Adrenal gland (tissue), 5 donors: ENCODE data around the gene VWF.

ENCODE experiments used
- POLR2A ChIP-seq, 2 donors: fragments of 450-650 bp; IDR thresholded peaks; one replicate each; pipeline ENCODE4 v1.6.1; 2017; ENCODE audit warnings: antibody characterized with exemption in 2 of 2, mild to moderate bottlenecking in 2 of 2, moderate library complexity in 1 of 2
- TF ChIP-seq, protein P1 (sequence below), 6 experiments: fragments of 450-650 bp in 4 of 6; fragments of 200-600 bp in 2 of 6; sonication (generic) in 1 of 6; IDR thresholded peaks; 1 replicate in 5 of 6; 2 replicates in 1 of 6; pipeline versions ENCODE4 v1.5.1 to v1.8.0; 2016 to 2021; ENCODE audit warnings: antibody characterized with exemption in 6 of 6, mild to moderate bottlenecking in 2 of 6, moderate library complexity in 1 of 6
- donor health status: DM: no; HTN: no; CAD: no.

GRCh38 chr12:6049587-6049986, 74.9 kb downstream of the VWF start:
- TF ChIP-seq, protein P1, sequence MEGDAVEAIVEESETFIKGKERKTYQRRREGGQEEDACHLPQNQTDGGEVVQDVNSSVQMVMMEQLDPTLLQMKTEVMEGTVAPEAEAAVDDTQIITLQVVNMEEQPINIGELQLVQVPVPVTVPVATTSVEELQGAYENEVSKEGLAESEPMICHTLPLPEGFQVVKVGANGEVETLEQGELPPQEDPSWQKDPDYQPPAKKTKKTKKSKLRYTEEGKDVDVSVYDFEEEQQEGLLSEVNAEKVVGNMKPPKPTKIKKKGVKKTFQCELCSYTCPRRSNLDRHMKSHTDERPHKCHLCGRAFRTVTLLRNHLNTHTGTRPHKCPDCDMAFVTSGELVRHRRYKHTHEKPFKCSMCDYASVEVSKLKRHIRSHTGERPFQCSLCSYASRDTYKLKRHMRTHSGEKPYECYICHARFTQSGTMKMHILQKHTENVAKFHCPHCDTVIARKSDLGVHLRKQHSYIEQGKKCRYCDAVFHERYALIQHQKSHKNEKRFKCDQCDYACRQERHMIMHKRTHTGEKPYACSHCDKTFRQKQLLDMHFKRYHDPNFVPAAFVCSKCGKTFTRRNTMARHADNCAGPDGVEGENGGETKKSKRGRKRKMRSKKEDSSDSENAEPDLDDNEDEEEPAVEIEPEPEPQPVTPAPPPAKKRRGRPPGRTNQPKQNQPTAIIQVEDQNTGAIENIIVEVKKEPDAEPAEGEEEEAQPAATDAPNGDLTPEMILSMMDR (IDR thresholded peaks at IDR 0.05): no peak
- no peak for TF ChIP-seq POLR2A (IDR thresholded peaks at IDR 0.05)
